ENCODE measurements around the gene MAP2K2. TPM values are rescaled to one million over a fixed set of nuclear protein-coding genes. Genes with fewer than 3 reads are reported as not detected.

The MAP2K2 gene
- total RNA-seq, 1 experiment from 2014 or later = 177 TPM

GRCh38 chr19:4108767-4109625, 14.9 kb downstream of the MAP2K2 start (continued):
- TF ChIP-seq ZBTB43 (CRISPR knock-in tag; IDR thresholded peaks at IDR 0.05) (no peak), E2F1 (CRISPR knock-in tag; IDR thresholded peaks at IDR 0.05) (no peak)

- H3K9me3 Mint-ChIP-seq = no peaks in the 10 kb centered on the region
- H3K36me3 Mint-ChIP-seq = peaks cover 52% of the 10 kb centered on the region
- no peak for TF ChIP-seq ZNF396 (CRISPR knock-in tag; IDR thresholded peaks at IDR 0.05; ENCODE audit: borderline replicate concordance)
- no peak for TF ChIP-seq FOXP1 (CRISPR knock-in tag; IDR thresholded peaks at IDR 0.05; ENCODE audit: borderline replicate concordance)
- no peak for TF ChIP-seq TP53 (CRISPR knock-in tag; IDR thresholded peaks at IDR 0.05)
- no peak for TF ChIP-seq ESRRA (CRISPR knock-in tag; IDR thresholded peaks at IDR 0.05; ENCODE audit: borderline replicate concordance)
- TF ChIP-seq TCF7 (CRISPR knock-in tag; IDR thresholded peaks at IDR 0.05; ENCODE audit: low read depth) = no peak
- no peak for TF ChIP-seq ZNF263 (CRISPR knock-in tag; IDR thresholded peaks at IDR 0.05; ENCODE audit: low read depth)
- TF ChIP-seq ZNF512 (CRISPR knock-in tag; IDR thresholded peaks at IDR 0.05; ENCODE audit: borderline replicate concordance) = no peak
- TF ChIP-seq ZNF425 (CRISPR knock-in tag; conservative IDR thresholded peaks at IDR 0.05) = no peak
- TF ChIP-seq ZNF671 (CRISPR knock-in tag; IDR thresholded peaks at IDR 0.05) = no peak
- TF ChIP-seq NFYB (CRISPR knock-in tag; conservative IDR thresholded peaks at IDR 0.05; ENCODE audit: low read depth) = no peak
- TF ChIP-seq NFATC4 (CRISPR knock-in tag; IDR thresholded peaks at IDR 0.05) = no peak
- TF ChIP-seq E2F1 (CRISPR knock-in tag; IDR thresholded peaks at IDR 0.05) = no peak
- no peak for TF ChIP-seq AR (CRISPR knock-in tag; IDR thresholded peaks at IDR 0.05)
- H3K4me1 Mint-ChIP-seq = no peaks in the 10 kb centered on the region
- ATAC-seq (no peak), DNase-seq (ENCODE audit: low spot score) (no peak)
- ChIA-PET CTCF (no interaction called here), POLR2A (no interaction called here)
- no peaks in the 10 kb centered on the region for H3K27me3 Mint-ChIP-seq (ENCODE audit: low read depth)
- H3K27ac Mint-ChIP-seq = no peak overlapping the region
- no peak overlapping the region for H3K4me3 Mint-ChIP-seq
These were observed 20.9 kb downstream of the MAP2K2 start for GRCh38 chr19:4103080-4103433.
